Lower leg skin (tissue), 3 donors: ENCODE results near the gene FARS2.

Experiments
- CTCF ChIP-seq, 3 donors: fragments of 450-650 bp; IDR thresholded peaks; one replicate each; pipeline ENCODE4 v1.5.1; 2016; ENCODE audit warnings: antibody characterized with exemption in 3 of 3, mild to moderate bottlenecking in 3 of 3, moderate library complexity in 2 of 3
- POLR2A ChIP-seq, 2 donors: fragments of 450-650 bp; IDR thresholded peaks; one replicate each; pipeline ENCODE4 v1.6.1; 2016 to 2017; ENCODE audit warnings: antibody characterized with exemption in 2 of 2, mild to moderate bottlenecking in 1 of 2, moderate library complexity in 1 of 2

DNA sequence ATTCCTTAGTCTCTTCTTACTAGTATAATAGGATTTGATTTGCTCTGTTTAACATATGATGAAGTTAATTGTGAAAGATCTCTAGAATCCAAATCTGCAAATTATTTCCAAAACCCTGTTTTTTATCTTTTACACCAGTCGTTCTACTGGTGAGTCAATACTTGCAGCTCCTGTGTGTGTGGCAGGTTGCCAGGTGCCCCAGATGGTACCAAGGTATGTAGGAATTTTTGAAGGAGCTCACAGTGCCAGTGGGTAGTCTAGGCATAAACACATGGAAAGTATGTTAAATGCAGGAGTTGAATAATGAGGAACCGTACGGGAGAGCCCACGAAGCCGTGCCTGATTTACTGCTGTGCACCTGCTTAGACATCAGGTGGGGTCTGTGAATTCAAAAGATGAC, 192.2 kb downstream of the FARS2 start:
- TF ChIP-seq CTCF (IDR thresholded peaks at IDR 0.05) (no peak), POLR2A (IDR thresholded peaks at IDR 0.05) (no peak)
